Measurements from ENCODE around the gene C11orf24. TPM values are rescaled to one million over a fixed set of nuclear protein-coding genes. Genes with fewer than 3 reads are reported as not detected.

The C11orf24 gene
- total and polyA plus RNA-seq, 2 donors (not counting 1 experiment from before 2014, with no cell fraction given): 88.6 to 94.2 TPM

DNA sequence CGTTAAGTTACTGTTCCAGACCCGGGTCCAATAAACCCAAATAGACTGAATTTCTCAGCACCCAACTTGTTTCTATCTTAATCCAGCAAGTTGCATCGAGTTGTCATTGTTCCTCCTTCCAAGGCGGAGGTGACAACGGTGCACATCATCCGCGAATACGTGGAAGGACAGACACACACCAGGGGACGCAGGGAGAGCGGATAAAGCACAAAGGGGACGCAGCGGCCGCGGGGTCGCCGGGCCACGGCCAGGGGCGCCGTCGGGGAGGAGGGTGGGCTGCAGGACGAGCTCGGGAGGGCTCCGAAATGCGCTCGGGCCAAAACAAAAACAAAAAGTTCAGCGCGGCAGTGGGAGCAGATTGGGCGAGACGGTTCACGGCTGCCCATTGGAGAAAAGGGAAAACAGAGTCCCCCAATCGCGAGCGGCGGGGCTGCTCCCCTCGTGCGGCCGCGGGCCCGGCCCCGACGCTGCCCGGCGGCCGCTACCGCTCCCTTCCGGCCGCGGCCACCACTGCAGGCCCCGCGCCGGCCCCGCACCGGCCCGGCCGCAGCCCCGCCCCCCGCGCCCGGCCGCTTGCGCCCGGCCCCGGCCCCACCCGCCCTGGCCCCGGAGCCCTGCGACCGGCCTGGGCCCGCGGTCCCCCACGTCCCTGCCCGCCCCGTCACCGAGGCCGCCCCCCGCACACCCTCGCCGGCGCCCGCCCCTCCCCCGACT, 59.2 kb downstream of the C11orf24 start:
- no peaks in the 10 kb centered on the region for H3K27me3 Mint-ChIP-seq
- intact Hi-C loops (cut with micrococcal nuclease): loop anchor here (1.0 to 10.0 kb wide), 4 partner anchors 44 to 248 kb away; partner anchors contain the start of genes NDUFS8, PPP6R3 and TCIRG1
- H3K9me3 ChIP-seq (ENCODE audit: control extremely low read depth in 1 of 3, control insufficient read depth in 2 of 3, insufficient read depth in 1 of 3, low read length in 2 of 3): no peaks in the 10 kb centered on the region
- H3K79me2 ChIP-seq (ENCODE audit: control insufficient read depth, insufficient read depth, low read length): peaks cover 57% of the 10 kb centered on the region
- H3K27ac Mint-ChIP-seq: peak overlapping the region; percentile 90
- DNase-seq (peak; percentile 85), ATAC-seq (ENCODE audit: low read depth) (peak; percentile 67)
- TF ChIP-seq EZH2 (IDR thresholded peaks at IDR 0.05; ENCODE audit: borderline replicate concordance, insufficient read depth, low read depth, low read length, poor library complexity, severe bottlenecking): no peak
- TF ChIP-seq, protein P1, sequence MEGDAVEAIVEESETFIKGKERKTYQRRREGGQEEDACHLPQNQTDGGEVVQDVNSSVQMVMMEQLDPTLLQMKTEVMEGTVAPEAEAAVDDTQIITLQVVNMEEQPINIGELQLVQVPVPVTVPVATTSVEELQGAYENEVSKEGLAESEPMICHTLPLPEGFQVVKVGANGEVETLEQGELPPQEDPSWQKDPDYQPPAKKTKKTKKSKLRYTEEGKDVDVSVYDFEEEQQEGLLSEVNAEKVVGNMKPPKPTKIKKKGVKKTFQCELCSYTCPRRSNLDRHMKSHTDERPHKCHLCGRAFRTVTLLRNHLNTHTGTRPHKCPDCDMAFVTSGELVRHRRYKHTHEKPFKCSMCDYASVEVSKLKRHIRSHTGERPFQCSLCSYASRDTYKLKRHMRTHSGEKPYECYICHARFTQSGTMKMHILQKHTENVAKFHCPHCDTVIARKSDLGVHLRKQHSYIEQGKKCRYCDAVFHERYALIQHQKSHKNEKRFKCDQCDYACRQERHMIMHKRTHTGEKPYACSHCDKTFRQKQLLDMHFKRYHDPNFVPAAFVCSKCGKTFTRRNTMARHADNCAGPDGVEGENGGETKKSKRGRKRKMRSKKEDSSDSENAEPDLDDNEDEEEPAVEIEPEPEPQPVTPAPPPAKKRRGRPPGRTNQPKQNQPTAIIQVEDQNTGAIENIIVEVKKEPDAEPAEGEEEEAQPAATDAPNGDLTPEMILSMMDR (IDR thresholded peaks at IDR 0.05): peak; percentile 25
- no peaks in the 10 kb centered on the region for H3K36me3 ChIP-seq (replicated peaks in 1 of 2; ENCODE audit: control extremely low read depth in 1 of 2, control insufficient read depth in 1 of 2, extremely low read depth in 1 of 2, insufficient read depth in 2 of 2, low read length in 1 of 2)
- POLR2A ChIA-PET: interaction anchor here (0.6 to 0.9 kb wide), 2 partner anchors 9 to 59 kb away, joined by 3 to 4 read pairs; partner anchors contain the start of gene C11orf24
- H3K9ac ChIP-seq (ENCODE audit: low read length): peak overlapping the region; percentile 98
- H3K4me1 Mint-ChIP-seq: peaks cover 50% of the 10 kb centered on the region
- H3K9me3 Mint-ChIP-seq (ENCODE audit: insufficient read depth): no peaks in the 10 kb centered on the region
- peaks cover 33% of the 10 kb centered on the region for H4K20me1 ChIP-seq (ENCODE audit: control insufficient read depth, insufficient read depth, low read length, poor library complexity, severe bottlenecking)
- H3K4me3 Mint-ChIP-seq: peak overlapping the region; percentile 89
- peak overlapping the region; percentile 94 for H2AFZ ChIP-seq (ENCODE audit: insufficient read depth, low read depth, low read length, poor library complexity, severe bottlenecking)
- H3K4me2 ChIP-seq (replicated peaks; ENCODE audit: low read depth, low read length, poor library complexity, severe bottlenecking): peak overlapping the region; percentile 95
- under 1% methylated on average over 74 of the region's 80 CpGs for WGBS (ENCODE audit: insufficient coverage)
- peak overlapping the region; percentile 55 to 97 (median 88) for H3K4me3 ChIP-seq (ENCODE audit: control extremely low read depth in 1 of 5, extremely low read depth in 1 of 5, insufficient read depth in 1 of 5, low read depth in 2 of 5, low read length in 4 of 5)
- H3K27me3 ChIP-seq (replicated peaks in 1 of 4; ENCODE audit: control extremely low read depth in 1 of 4, control insufficient read depth in 3 of 4, insufficient read depth in 4 of 4, low read length in 3 of 4): peaks cover 0 to 6% (median 0%) of the 10 kb centered on the region in 4 experiments
- CTCF ChIA-PET: interaction anchor here (0.5 to 7.5 kb wide), 4 partner anchors 85 to 1634 kb away, joined by 3 to 72 read pairs (median 33); partner anchors contain the start of gene ALDH3B1
- H3K4me1 ChIP-seq (ENCODE audit: control insufficient read depth in 2 of 2, insufficient read depth in 2 of 2, low read length in 2 of 2): peaks cover 48 to 53% of the 10 kb centered on the region in 2 donors
- H3K27ac ChIP-seq (ENCODE audit: low read length in 2 of 2): peak overlapping the region in 1 of 2 donors; percentile 91

DNA sequence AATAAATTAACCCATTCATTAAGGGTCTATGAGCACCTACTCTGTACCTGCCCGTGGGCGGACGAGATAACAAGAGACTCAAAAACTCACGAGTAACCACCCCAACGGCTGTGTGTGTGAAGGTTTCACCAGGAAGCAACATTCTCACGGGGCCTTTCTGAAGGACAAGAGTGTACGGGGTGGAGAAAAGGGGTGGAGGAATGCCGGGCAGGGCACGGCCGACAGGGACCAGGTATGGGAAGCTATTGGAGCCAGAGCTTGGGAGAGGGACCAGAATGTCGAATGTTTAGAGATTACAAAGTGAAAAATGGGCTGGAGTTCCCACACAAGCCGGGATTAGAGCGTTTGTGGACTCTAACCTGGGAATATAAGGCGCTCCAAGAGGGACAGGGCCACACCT, 60.2 kb downstream of the C11orf24 start:
- H3K27ac ChIP-seq (ENCODE audit: low read length in 2 of 2): peak overlapping the region in 1 of 2 donors; percentile 3
- intact Hi-C loops (cut with micrococcal nuclease): loop anchor here (10.0 kb wide), 1 partner anchor 177 kb away; the partner anchor contains the start of genes NDUFS8 and TCIRG1
- peak overlapping the region; percentile 57 for H3K27ac Mint-ChIP-seq
- ChIA-PET POLR2A (no interaction called here), CTCF (interaction anchor here (0.9 to 7.5 kb wide), 5 partner anchors 18 to 202 kb away, joined by 3 to 72 read pairs (median 7); partner anchors contain the start of gene ALDH3B1)
- H3K4me2 ChIP-seq (replicated peaks; ENCODE audit: low read depth, low read length, poor library complexity, severe bottlenecking): peak overlapping the region; percentile 95
- peaks cover 67% of the 10 kb centered on the region for H3K79me2 ChIP-seq (ENCODE audit: control insufficient read depth, insufficient read depth, low read length)
- no peaks in the 10 kb centered on the region for H3K9me3 Mint-ChIP-seq (ENCODE audit: insufficient read depth)
- H2AFZ ChIP-seq (ENCODE audit: insufficient read depth, low read depth, low read length, poor library complexity, severe bottlenecking): no peak overlapping the region
- H3K9ac ChIP-seq (ENCODE audit: low read length): peak overlapping the region; percentile 98
- H3K27me3 ChIP-seq (replicated peaks in 1 of 4; ENCODE audit: control extremely low read depth in 1 of 4, control insufficient read depth in 3 of 4, insufficient read depth in 4 of 4, low read length in 3 of 4): peaks cover 0 to 6% (median 0%) of the 10 kb centered on the region in 4 experiments
- DNase-seq: no peak
- no peaks in the 10 kb centered on the region for H3K27me3 Mint-ChIP-seq
- peak overlapping the region; percentile 68 for H3K4me3 Mint-ChIP-seq
- H3K4me1 ChIP-seq (ENCODE audit: control insufficient read depth in 2 of 2, insufficient read depth in 2 of 2, low read length in 2 of 2): peaks cover 48 to 53% of the 10 kb centered on the region in 2 donors
- H3K36me3 ChIP-seq (replicated peaks in 1 of 2; ENCODE audit: control extremely low read depth in 1 of 2, control insufficient read depth in 1 of 2, extremely low read depth in 1 of 2, insufficient read depth in 2 of 2, low read length in 1 of 2): no peaks in the 10 kb centered on the region
- WGBS (ENCODE audit: insufficient coverage): 51% methylated on average over 7 of the region's 14 CpGs
- no peak for TF ChIP-seq EZH2 (IDR thresholded peaks at IDR 0.05; ENCODE audit: borderline replicate concordance, insufficient read depth, low read depth, low read length, poor library complexity, severe bottlenecking)
- TF ChIP-seq, protein P1 (IDR thresholded peaks at IDR 0.05): no peak
- H3K4me1 Mint-ChIP-seq: peaks cover 56% of the 10 kb centered on the region
- H3K4me3 ChIP-seq (ENCODE audit: control extremely low read depth in 1 of 5, extremely low read depth in 1 of 5, insufficient read depth in 1 of 5, low read depth in 2 of 5, low read length in 4 of 5): peak overlapping the region in 4 of 5 experiments; percentile 12 to 96 (median 73)
- H4K20me1 ChIP-seq (ENCODE audit: control insufficient read depth, insufficient read depth, low read length, poor library complexity, severe bottlenecking): peaks cover 43% of the 10 kb centered on the region
- no peak for ATAC-seq (ENCODE audit: low read depth)
- H3K9me3 ChIP-seq (ENCODE audit: control extremely low read depth in 1 of 3, control insufficient read depth in 2 of 3, insufficient read depth in 1 of 3, low read length in 2 of 3): no peaks in the 10 kb centered on the region
